Testis (tissue), 2 donors: ENCODE data around the gene TPO.

Experiments
- CTCF ChIP-seq, 3 experiments: fragments of 450-650 bp in 2 of 3; fragments of 200-600 bp in 1 of 3; sonication (generic) in 1 of 3; IDR thresholded peaks; one replicate each; pipeline ENCODE4 v1.5.1; 2016 to 2019; ENCODE audit warnings: antibody characterized with exemption in 3 of 3, mild to moderate bottlenecking in 2 of 3, moderate library complexity in 1 of 3
- POLR2A ChIP-seq: fragments of 450-650 bp; IDR thresholded peaks from one replicate; pipeline ENCODE4 v1.6.1; 2017; ENCODE audit warnings: antibody characterized with exemption, mild to moderate bottlenecking, moderate library complexity

DNA sequence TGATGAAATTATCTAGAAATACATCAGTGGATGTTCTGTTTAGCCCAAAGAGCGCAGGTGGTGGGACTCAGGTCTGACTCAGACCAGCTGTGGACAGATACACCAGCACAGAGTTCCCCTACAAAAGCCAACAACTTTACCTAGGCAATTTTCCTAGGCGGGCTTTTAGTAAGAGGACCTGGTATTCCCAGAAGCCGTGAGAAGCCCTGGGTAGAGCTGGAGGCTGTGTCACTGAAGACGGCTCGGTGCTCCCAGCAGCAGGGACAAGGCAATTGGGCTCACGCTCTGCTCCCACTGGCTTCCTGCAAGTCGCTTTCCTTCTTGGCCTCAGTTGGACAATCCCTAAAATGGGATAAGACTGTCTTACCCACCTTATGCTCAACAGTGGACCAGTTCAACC, 41.1 kb downstream of the TPO start:
- no peak for TF ChIP-seq POLR2A
- no peak for TF ChIP-seq CTCF (IDR thresholded peaks at IDR 0.05)
